ENCODE results near the gene ZNFX1.
"Not testable (repeated sequence)": the region's sequence is repeated elsewhere in the genome, so short reads cannot be mapped to it uniquely, and the experiment has no call there.

Gene ZNFX1

GRCh38 chr20:49203011-49203410 is 74.8 kb downstream of the ZNFX1 start:
- no peak for DNase-seq

- no peak for DNase-seq
These were observed 78.0 kb downstream of the ZNFX1 start for GRCh38 chr20:49199729-49200293.

DNA sequence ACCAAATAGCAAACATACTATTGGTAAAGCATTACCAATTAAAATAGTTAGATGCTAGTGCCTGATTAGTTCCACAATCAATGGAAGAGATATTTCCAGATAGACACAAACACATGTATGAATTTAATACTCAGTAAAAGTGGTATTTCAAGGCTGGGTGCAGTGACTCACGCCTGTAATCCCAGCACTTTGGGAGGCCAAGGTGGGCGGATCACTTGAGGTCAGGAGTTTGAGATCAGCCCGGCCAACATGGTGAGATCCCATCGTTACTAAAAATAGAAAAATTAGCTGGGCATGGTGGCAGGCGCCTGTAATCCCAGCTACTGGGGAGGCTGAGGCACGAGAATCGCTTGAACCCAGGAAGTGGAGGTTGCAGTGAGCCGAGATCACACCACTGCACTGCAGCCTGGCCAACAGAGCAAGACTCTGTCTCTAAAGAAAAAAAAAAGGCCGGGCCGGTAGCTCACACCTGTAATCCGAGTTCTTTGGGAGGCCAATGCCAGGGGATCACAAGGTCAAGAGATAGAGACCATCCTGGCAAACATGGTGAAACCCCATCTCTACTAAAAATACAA is 84.8 kb downstream of the ZNFX1 start:
- DNase-seq, result not testable (repeated sequence)

Measured in activated naive CD4-positive, alpha-beta T cell (primary cell).